Colon (tissue), 2 donors: ENCODE results near the gene TSN.

Source experiments
- FAIRE-seq: peaks from 2 replicates; lab custom pipeline; 2012; peaks lifted over from hg19 to GRCh38; lab: Jason Lieb, UNC
- donor health status: control.
- donor health status: control.

TSN gene

DNA sequence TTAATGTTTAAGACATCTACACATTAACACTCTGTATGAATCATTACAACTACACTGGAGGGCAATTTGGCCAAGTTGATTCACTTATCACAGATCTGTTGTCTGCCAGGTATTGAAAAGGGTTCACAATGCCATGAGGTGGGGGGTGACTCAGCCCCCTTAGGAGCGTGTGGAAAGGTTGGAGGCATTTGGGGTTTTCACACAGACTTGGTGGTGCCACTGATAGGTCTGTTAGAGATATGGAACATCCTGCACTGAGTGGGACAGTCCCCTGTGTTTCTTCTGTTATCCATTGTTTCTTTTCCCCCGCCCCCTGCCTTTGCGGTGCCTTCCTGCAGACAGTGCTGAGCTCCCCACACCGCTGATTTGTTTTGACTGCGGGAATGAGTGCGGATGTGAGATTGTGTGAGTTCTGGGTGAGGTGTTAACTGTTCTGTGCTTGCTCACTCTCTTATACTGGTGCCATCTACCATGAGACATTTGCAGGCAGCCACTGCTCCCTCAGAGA, 9.3 kb upstream of the TSN start:
- no peak for FAIRE-seq

DNA sequence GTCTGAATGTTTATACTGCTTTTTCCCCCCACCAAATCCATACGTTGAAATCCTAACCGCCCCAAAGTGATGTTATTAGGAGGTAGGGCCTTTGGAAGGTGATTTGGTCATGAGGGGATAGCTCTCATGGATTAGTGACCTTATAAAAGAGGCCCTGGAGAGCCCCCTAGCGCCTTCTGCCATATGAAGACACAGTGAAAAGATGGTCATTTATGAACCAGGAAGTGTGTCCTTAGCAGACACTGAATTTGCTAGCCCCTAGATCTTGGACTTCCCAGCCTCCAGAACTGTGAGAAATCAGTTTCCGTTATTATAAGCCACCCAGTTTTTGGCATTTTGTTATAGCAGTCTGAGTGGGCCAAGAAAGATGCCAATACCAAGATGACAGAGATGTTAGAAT, 7.2 kb upstream of the TSN start:
- FAIRE-seq: no peak

DNA sequence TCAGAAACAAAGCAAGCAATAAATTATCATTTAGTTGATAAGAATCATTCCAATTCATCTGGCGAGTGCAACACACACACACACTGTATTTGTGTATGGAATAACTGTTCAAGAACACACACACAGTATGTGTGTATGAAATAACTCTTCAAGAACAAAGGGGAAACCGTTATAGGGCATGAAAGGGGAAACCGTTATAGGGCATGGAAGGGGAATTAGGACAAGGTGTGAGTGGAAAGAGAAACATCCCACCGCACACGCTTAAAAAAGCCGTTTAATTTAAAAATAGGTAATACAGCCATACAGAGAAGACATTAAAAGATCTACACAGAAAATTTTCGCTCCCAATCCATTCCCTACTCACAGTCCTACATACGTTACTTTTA, 607 bp upstream of the TSN start:
- FAIRE-seq: no peak

DNA sequence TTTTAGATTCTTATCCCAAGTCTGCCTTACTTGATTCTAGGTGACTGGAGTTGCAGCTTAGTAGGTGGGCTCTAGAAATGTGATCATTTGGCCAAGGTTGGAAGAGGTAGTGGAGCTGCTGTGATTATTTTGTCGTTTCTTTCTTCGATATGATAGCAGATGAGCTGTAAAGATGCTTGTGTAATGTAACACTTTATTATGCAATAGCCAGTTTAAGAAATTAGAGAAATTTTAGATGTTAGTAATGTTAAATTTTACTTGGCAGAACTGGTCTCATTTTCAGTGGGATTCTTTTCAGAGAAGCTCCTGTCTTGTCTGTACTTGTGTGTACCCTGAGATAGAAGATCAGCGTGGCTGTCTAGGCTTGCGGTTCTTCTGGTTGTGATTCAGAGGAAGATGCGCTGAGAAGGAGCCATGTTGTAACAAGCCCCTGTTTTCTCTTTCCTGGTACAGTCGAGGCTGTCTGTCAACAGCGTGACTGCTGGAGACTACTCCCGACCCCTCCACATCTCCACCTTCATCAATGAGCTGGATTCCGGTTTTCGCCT, 9.3 kb downstream of the TSN start:
- FAIRE-seq: no peak

DNA sequence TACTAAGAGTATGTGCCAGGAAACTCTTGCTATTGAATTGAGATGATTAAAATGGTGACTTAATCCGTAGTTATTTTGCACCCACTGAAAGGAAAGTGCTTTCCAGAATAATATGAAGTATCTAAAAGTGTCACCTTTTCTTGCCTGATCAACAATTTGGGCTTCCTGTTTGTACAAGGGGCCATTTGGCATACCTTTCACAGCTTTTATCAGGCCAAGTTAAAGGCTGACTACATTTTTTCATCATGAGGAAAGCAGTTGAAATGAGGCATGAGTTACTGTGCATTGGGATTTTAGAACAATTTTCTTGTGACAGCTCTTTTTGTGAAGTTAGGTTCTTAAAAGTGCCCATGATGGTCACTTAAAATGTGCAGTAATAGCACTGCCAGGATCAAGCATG, 11.2 kb downstream of the TSN start:
- FAIRE-seq: no peak

DNA sequence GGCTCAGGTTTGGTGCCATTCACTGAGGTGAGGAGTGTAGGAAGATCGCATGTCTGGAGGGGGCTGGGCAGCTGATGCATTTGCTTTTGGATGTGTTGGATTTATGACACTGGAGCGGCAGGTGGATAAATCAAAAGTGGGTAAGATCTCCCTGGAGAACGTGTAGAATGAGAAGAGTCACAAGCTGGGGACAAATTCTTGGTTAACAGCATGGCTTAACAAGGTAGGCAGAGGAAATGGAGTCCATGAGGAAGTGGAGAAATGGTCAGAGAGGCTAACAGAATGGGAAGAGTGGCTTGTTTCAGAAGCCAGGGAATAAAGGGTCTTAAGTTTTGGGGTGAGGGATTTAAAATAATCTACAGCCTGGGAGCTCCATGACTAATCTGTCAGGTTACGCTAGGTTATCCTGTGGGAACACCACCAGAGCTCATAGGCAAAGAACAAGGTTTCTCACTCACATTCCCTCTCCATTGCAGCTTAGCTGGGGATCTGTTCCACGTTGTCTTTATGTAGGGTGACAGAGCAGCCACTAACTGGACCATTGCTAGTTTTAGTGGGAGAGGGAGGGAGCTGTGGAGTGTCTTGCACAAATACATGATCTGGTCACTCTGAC, 12.8 kb downstream of the TSN start:
- FAIRE-seq: no peak

DNA sequence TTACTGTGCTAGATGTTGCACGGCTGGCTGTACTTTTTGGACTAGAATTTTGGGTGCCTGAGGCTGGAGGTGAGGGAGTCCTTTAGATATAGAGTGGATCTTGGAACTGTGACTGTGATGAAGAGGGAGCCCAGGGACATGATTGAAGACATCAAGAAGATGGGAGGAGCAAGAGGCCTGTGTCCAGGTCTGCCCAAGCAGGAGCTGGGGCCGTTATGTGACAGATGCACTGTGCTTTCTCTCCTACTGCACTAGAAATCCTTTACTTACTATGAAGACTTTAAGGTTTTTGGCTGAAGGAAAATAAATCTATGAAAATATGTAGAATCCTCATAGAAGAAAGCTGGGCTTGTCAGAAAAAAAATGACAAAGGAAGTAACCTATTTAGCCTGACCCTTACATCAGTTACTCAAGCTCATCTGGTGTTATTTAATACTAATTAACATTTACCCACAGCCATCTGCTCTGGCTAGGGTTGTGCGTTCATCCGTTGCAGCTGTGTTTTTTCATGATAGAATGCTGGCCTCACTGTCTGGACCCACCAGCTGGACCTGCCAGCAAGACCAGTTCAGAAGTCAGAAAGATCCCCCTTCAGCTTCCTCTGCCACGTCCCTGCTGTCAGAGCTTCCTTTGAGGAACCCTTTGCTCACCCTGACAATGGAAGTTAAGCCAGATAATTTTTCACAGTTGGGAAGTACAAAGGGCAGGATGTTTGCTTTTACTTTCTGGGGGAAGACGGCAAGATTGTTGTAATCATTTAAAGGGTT, 16.7 kb downstream of the TSN start:
- no peak for FAIRE-seq

DNA sequence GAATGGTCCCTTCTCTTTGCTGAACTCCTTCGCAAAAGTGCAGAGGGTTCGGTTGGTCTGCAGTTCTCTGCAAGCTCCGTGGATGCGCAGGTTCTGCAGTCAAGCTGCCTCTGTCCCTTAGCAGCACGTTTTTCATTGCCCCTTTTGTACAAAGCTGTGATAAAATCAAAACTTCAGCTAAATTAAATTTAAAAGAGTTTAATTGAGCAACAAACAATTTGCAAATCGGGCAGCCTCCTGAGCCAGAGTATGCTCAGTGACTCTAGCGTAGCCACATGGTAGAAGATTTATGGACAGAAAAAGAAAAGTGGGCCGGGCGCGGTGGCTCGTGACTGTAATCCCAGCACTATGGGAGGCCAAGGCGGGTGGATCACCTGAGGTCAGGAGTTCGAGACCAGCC, 18.8 kb downstream of the TSN start:
- FAIRE-seq: no peak

DNA sequence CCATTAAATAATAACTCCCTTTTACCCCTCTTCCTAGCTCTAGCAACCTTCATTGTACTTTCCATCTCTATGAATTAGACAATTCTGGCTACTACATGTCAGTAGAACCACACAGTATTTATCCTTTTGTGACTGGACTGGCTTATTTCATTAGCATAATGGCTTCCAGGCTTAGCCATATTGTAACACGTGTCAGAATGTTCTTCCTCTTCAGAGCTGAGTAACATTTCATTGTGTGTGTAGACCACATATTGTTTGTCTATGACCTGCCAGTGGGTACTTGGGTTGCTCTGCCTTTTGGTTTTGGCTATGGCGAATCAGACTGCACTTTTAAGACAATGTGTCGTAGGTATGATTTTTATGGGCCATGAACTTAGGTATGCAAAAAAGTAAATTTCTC, 20.9 kb downstream of the TSN start:
- FAIRE-seq: no peak

DNA sequence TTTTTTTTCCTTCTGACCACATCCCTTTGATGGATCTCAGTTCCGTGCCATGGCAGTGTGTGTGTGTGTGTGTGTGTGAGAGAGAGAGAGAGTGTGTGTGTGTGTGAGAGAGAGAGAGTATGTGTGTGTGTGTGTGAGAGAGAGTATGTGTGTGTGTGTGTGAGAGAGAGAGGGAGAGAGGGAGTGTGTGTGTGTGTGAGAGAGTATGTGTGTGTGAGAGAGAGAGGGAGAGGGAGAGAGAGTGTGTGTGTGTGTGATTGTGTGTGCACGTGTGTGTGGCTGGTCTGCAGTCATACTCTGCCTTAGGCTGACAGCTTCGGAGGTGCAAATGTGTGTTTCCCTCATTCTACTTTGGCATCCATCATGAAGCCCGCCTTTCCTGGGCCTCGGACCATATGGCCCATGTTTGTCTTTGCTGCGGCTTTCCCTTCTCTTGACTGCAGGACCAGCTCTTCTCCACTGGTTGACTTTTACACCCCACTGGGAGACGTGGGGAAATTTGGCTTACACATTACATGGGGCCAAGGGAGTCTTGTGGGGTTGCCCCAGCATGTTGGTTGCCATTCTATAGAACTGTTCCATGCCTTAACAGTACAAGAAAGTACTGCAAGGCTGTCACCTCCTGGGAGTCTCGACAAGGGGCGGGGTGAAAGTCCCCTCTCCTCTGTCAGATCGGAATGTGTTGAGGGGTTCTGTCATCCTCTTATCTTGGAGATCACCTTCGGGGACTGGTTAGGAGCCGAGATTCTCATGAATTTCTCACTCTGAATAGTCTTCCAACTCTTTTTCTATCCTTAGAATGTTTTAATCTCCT, 21.6 kb downstream of the TSN start:
- FAIRE-seq: no peak

DNA sequence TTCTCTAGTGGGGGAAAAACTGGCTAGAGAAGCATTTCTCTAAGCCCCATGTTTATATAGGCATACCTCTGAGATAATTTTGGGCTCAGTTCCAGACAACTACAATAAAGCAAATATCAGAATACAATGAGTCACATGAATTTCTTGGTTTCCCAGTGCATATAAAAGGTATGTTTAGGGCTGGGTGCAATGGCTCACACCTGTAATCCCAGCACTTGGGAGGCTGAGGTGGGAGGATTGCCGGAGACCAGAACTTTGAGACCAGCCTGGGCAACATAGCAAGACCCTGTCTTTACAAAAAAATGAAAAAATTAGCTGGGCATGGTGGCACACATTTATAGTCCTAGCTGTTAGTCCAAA, 22.2 kb downstream of the TSN start:
- no peak for FAIRE-seq

DNA sequence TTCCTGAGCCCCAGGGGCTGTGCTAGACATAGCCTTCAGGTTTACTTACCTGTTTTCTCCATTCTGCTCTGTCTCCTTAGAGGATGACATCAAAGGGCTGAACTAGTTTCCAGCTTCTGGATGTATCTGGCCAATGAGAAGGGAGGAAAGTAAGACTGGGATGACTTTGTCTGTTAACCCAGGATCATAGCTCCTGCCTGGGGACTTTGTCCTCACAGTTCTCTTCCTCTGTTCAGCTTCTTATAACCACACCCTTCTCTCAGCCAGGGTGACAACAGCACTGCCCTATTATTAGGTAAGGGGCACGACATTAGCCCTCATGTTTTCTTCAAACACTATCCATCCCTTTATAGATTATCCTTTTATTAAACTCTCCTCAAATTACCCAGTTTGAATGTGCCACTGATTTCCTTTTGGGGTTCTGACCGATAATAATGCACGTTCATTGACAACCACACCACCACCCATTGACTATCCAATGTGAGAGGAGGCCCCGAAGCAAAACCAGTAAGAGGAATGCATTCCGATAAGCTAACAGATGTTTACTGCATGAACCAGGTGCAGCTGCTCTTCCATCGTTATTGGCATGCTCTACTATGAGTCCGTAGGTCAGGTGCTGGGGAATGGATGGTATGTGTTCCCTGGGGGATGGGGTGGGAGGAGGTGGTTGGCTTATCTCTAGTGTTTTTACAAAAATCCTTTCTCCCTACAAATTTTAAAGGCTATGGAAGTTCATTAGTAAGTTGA, 23.5 kb downstream of the TSN start:
- no peak for FAIRE-seq

DNA sequence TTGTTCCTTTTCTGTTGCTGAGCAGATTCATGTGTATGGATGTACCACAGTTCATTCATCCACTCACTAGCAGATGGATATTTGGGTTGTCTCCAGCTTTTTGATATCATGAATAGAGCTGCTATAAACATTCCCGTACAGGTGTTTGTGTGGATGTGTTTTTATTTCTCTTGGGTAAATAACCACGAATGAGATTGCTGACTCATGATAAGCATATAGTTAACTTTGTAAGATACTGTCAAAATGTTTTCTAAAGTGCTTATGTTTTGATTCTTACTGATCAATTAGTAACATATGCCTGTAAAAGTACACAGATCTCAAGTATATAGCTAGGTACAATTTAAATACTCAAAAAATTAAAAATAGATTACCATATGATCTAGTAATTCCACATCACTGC, 27.7 kb downstream of the TSN start:
- no peak for FAIRE-seq

DNA sequence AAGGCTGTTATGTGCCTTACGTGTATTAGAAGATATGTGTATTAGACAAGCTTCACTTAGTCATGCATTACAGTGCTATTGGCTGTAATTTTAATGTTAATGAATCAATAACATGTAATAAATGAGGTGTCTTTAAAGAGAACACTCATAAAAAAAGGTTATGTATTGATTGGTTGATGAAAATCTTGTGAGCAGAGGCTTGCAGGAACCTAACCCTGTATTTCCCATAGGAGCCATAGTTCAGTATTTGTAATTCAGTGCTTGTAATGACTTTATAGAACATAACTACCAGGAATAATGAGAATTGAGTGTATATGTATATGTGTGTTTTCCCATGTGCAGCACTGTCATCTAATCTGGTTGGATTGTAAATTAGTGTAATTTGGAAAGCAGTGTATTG, 33.2 kb downstream of the TSN start:
- FAIRE-seq: no peak

DNA sequence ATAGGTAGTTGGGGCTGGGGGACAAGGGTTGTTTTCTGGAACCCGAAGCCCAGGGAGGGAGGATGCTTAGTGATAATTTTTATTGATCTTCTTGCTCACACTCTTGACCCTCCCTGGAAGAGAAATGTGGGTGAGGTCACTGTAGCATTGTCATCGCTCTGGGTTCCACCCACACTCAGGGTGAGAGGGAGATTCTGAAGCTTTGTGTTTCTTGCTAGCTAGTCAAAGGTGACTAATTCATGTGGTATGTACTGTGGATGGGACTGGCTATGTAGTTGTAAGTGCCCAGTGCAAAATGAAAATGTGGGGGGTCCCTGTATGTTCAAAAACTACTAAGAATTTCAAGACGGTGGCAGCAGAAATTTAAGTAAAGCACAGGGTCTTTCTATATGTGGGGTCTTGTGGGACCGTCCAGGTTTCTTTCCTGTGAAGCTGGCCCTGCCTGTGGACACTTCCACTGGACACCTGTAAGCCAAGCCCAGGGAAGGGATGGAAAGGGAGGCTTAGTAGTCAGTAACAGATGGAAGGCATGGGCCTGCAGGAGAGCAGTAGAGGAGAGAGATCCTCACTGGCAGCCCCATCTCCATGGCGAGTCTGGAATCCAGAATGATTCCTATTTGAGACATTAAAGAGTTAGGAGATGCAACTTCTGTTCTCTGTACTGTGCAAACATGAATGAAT, 35.0 kb downstream of the TSN start:
- FAIRE-seq: no peak

DNA sequence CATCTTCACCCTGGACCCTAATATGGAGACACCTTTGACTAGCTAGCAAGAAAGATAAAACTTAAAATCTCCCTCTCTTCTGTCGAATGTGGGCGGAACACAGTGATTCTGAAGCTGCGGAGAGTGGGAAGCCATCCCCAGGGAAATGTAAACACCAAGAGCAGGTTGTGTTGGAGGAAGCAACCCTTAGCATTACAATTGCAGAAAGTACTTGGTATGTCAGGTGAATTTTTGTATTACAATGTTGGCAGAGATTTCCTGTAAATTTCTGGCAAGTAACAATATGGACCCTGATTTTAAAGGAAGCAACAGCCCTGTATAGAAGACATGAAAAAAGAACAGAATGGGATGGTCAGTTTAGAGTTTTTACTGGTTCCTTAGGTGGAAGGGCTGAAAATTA, 35.8 kb downstream of the TSN start:
- no peak for FAIRE-seq

DNA sequence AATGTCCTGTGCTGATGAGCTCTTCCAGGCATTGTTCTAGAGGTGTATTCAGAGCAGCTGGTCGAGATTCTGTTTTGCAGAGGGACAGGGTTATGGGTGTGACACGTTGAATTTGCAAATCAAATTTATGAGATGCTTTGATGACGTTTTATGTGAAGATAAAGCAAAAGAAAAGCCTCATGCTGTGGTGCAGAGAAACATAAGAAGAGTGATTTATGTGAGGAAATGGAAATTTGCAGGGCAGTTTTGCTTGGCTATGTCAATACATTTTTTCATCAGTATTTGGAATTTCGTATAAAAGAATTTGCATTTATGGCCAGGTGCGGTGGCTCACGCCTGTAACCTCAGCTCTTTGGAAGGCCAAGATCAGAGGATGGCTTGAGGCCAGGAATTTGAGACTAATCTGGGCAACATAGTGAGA, 36.4 kb downstream of the TSN start:
- FAIRE-seq: no peak

DNA sequence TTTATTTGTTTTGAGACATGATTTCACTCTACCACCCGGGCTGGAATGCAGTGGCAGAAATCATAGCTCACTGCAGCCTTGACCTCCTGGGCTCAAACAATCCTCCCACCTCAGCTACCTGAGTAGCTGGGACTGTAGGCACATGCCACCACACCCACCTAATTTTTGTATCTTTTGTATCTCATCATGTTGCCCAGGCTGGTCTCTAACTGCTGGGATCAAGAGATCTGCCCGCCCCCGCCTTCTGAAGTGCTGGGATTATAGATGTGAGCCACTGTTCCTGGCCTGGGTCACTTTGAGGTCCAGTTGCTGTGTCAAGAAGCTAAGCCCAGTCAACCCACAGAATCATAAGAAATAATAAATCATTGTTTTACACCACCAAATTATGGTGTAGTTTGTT, 38.4 kb downstream of the TSN start:
- no peak for FAIRE-seq

DNA sequence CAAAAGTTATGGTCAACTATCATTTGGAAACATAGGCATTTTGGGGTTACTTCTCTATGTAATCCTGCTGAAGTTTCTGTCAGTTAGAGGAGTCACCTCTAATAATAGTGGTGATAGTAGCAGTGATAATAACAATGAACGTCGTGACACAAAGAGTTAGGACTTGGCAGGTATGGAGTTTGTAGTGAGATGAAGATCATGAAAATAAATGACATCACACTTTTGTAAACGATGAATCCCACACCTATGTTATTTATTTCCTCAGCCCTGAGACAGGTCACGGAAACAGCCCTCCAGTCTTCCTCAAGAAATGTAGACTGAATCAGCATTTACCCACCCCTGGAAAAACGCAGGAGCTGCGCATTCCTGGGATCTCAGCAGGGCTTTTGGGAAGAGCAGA, 38.8 kb downstream of the TSN start:
- FAIRE-seq: no peak

DNA sequence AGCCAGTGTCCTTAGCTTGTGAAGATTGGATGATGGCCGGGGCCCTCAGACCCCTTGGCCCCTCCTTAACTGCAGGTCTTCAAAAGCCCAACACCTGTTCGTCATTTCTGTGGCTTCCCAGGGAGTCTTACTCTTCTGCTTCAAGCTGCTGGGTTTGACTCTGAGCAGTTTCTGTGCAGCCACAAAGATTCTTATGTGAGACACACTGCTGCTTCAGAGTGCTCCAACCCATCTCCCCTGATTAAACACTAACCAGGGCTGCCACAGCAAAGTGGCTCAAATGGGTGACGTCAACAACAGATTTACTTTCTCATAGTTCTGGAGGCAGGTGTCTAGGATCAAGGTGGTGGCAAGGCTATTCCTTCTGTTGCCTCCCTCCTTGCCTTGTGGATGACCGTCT, 40.8 kb downstream of the TSN start:
- no peak for FAIRE-seq

DNA sequence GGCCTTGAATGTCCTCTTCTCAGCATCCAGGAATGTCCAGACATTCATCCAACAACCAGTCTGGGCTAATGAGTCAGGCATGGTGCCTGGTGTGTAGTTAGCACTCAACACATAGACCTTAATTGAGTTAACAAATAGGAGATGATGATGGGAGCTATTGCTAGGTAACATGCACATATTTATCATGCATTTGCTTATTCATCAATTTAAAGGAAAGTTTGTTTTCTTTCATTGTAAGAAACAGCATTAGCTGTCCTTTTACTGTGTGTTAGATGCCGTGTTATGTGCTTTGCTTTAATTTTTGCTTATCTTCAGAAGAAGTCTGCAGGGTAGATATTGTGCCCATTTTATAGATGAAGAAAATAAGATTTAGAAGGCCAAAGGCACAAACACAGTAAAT, 43.2 kb downstream of the TSN start:
- no peak for FAIRE-seq

DNA sequence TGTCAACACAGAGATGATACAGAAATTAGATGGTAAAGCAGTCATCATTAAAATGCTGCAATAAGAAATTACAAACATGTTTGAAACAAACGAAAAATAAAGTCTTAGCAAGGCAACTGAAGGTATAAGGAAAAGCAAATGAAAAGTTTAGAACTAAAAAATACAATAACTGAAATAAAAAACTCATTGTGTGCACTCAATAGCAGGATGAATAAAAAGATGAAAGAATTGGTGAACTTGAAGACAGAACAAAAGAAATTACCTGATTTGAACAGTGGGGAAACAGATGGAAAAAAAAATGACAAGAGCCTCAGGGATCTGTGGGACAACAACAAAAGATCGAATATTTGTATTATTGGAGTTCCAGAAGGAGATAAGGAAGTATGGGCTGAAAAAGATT, 46.5 kb downstream of the TSN start:
- FAIRE-seq: no peak
